Thymus (tissue), 11 donors: ENCODE results near the gene ARHGAP45. TPM values are rescaled to one million over a fixed set of nuclear protein-coding genes. Genes with fewer than 3 reads are reported as not detected.
"Not testable (repeated sequence)": the region's sequence is repeated elsewhere in the genome, so short reads cannot be mapped to it uniquely, and the experiment has no call there.

Experiments
- DNase-seq, 9 donors: peaks; one replicate each; pipeline ENCODE4 v3.0.0-alpha.2; 2013; ENCODE audit warnings: low spot score in 9 of 9, low read depth in 6 of 9, missing footprints in 1 of 9
- H3K27ac ChIP-seq, 2 donors: one replicate each; pipeline ENCODE4 v1.5.1; 2013; ENCODE audit warnings: control low read depth in 1 of 2, low read depth in 1 of 2, low read length in 1 of 2, mild to moderate bottlenecking in 1 of 2, moderate library complexity in 1 of 2
- H3K27me3 ChIP-seq, 2 donors: one replicate each; pipeline ENCODE4 v1.5.1; 2013; ENCODE audit warnings: low read length in 1 of 2; ENCODE audit not compliant: control insufficient read depth in 2 of 2, insufficient read depth in 1 of 2
- H3K36me3 ChIP-seq, 2 donors: one replicate each; pipeline ENCODE4 v1.5.1; 2013; ENCODE audit warnings: low read length in 1 of 2, mild to moderate bottlenecking in 1 of 2, moderate library complexity in 1 of 2; ENCODE audit not compliant: control insufficient read depth in 2 of 2, insufficient read depth in 2 of 2
- H3K4me1 ChIP-seq, 2 donors: one replicate each; pipeline ENCODE4 v1.5.1; 2013; ENCODE audit warnings: low read length in 2 of 2; ENCODE audit not compliant: control insufficient read depth in 2 of 2, insufficient read depth in 2 of 2
- H3K4me3 ChIP-seq, 2 donors: one replicate each; pipeline ENCODE4 v1.5.1; 2013; ENCODE audit warnings: low read length in 2 of 2, control low read depth in 1 of 2, mild to moderate bottlenecking in 1 of 2
- H3K9me3 ChIP-seq, 2 donors: one replicate each; pipeline ENCODE4 v1.5.1; 2013; ENCODE audit warnings: low read length in 1 of 2, mild to moderate bottlenecking in 1 of 2; ENCODE audit not compliant: control insufficient read depth in 2 of 2, insufficient read depth in 1 of 2
- WGBS: extraction: QIAGEN DNeasy Blood & Tissue Kit; methylation state at CpG from one replicate; pipeline ENCODE4 v1.1.7; 2013; 5-methylcytosine and 5-hydroxymethylcytosine counted together
- polyA plus RNA-seq: library from polyadenylated mRNA; stranded (reverse); fragments of 200-250 nt; gene quantifications from one replicate; pipeline ENCODE4 v1.2.3, GENCODE V29; 2013
- total RNA-seq: library from RNA; stranded (reverse); fragments of 120-200 nt; gene quantifications from one replicate; pipeline ENCODE4 v1.2.4, GENCODE V29; 2013
- donor health status: healthy.

ARHGAP45 gene
- total and polyA plus RNA-seq, 2 donors: 118 to 295 TPM

DNA sequence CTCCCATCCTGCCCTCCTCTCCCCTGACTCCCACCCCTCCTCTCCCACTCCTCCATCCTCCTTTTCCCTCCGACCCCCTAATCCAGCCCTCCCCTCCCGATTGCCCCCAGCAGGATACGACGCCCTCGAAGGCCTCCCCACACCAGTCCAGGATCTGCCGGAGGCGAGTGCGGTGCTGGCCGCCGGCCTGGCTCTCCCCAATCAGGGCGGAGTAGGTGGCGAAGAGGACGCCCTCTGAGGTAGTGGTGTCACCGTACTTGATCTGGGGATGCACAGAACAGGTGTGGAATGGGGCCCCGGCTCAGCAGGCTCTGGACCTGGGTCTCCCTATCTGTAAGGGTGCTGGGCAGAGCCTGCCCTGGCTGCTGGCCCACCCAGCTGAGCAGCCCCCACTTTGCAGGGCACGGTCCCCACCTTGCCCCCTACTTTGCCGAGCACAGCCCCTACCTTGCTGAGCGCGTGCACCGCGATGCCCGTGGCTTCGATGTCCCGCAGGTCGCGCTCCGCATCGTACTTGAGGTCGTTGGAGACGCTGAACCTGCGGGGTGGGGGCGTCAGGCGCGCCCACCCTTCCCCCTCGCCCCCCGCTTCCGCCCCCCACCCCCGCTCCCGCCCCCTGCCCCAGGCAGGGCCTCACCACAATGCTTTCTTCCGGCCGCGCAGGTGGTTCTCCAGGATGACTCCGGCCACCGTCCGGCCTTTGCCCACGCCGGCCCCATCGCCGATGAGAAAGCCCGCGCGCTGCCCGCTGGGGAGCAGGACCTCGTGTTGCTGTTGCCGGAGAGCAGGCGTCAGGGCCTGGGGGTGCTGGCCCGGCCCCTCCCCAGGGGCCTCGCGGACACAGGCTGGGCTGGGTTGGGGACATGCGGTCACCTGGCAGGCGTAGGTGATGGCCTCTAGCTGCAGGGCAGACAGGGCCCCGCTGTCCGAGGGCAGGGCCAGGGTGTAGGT is 55.3 kb downstream of the ARHGAP45 start:
- Histone ChIP-seq H3K9me3 (peaks cover 0 to 4% of the 10 kb centered on the region in 2 donors), H3K27me3 (no peaks in the 10 kb centered on the region), H3K4me3 (no peak overlapping the region), H3K4me1 (no peaks in the 10 kb centered on the region), H3K36me3 (peaks cover 71 to 94% of the 10 kb centered on the region in 2 donors), H3K27ac (no peak overlapping the region)
- DNase-seq: no peak
- 98% methylated on average over 63 of the region's 63 CpGs for WGBS

DNA sequence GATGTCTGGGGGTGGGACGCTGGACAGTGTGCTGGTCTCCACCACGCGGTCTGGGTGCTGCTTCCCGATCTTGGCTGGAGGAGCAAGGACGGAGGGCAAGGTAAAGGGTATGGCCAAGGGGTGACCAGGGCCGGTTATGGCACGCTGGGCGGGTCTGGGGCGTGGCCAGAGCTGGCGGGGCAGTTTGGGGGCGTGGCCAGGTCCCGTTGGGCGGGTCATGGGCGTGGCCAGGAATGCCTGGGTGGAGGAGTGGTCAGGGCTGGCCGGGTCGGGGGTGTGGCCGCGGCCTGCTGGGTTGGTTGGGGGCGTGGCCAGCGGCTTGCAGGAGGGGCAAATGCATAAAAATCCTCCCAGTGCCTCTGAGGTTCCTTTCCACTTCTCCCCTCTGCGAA is 56.0 kb downstream of the ARHGAP45 start:
- Histone ChIP-seq H3K27ac (no peak overlapping the region), H3K36me3 (peaks cover 69 to 94% of the 10 kb centered on the region in 2 donors), H3K4me3 (no peak overlapping the region), H3K9me3 (peaks cover 0 to 4% of the 10 kb centered on the region in 2 donors), H3K27me3 (no peaks in the 10 kb centered on the region), H3K4me1 (no peaks in the 10 kb centered on the region)
- WGBS: 93% methylated on average over 21 of the region's 21 CpGs
- no peak for DNase-seq

DNA sequence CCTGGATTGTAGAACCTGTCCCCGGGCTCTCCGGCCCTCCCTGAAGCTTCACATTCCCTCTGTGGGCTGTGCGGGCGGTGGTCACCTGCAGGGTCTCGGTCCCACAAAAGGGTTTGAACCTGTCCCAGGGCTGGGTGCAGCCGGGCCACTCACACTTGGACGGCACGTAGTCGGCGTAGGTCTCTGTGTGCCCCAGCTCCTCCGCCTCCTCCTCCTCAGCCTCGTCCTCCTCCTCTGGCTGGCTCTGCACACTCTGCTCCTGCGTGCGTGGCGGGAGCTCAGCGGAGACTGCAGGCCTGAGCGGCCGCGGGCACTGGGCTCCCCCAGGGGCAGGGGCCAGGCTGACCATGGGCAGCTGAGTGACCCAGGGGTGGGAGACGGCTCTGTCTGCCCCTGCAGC is 56.4 kb downstream of the ARHGAP45 start:
- no peak overlapping the region for H3K4me3 ChIP-seq
- H3K9me3 ChIP-seq: peaks cover 0 to 4% of the 10 kb centered on the region in 2 donors
- WGBS: 98% methylated on average over 20 of the region's 20 CpGs
- no peaks in the 10 kb centered on the region for H3K4me1 ChIP-seq
- no peak overlapping the region for H3K27ac ChIP-seq
- DNase-seq: no peak
- H3K36me3 ChIP-seq: peaks cover 70 to 90% of the 10 kb centered on the region in 2 donors
- H3K27me3 ChIP-seq: no peaks in the 10 kb centered on the region

DNA sequence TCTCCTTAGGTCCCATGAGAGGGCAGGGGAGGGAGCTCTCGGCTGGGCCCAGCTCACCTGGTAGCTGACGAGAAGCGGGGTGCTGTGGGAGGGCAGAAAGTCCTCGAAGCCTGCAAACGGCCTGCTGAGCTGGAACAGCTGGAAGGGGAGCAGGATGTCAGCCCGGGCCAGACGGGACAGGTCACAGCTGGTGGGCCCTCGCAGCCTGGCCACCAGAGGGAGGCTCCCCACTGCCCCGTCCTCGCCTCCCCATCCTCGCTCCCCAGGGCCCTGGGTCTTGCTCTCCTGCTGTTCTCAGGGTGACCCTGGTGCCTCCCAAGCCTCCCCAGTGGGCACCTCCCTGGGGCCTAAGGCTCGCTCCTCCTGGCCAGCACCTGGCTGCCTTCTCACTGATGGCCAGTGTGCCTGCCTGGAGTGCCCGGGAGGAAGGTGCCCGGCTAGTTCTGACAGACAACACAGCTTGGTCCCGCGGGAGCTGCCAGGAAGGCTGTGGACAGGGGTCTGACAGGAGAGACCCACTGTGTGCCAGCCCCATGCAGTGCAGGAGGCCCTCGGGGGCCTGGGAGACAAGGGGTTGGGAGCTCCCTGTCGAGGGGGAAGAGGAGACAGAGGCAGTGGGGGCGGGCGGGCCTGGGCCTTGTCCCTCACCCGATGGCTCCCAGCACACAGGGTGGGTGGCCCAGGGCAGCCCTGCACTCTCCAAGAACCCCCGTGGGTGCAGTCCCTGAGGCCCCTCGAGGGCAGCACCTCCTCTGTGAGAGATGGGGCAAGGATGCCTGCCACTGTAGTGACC is 57.1 kb downstream of the ARHGAP45 start:
- no peak for DNase-seq
- H3K9me3 ChIP-seq: peaks cover 0 to 4% of the 10 kb centered on the region in 2 donors
- no peaks in the 10 kb centered on the region for H3K4me1 ChIP-seq
- peaks cover 66 to 83% of the 10 kb centered on the region in 2 donors for H3K36me3 ChIP-seq
- H3K27me3 ChIP-seq: no peaks in the 10 kb centered on the region
- over 99% methylated on average over 23 of the region's 23 CpGs for WGBS
- H3K4me3 ChIP-seq: no peak overlapping the region
- no peak overlapping the region for H3K27ac ChIP-seq

DNA sequence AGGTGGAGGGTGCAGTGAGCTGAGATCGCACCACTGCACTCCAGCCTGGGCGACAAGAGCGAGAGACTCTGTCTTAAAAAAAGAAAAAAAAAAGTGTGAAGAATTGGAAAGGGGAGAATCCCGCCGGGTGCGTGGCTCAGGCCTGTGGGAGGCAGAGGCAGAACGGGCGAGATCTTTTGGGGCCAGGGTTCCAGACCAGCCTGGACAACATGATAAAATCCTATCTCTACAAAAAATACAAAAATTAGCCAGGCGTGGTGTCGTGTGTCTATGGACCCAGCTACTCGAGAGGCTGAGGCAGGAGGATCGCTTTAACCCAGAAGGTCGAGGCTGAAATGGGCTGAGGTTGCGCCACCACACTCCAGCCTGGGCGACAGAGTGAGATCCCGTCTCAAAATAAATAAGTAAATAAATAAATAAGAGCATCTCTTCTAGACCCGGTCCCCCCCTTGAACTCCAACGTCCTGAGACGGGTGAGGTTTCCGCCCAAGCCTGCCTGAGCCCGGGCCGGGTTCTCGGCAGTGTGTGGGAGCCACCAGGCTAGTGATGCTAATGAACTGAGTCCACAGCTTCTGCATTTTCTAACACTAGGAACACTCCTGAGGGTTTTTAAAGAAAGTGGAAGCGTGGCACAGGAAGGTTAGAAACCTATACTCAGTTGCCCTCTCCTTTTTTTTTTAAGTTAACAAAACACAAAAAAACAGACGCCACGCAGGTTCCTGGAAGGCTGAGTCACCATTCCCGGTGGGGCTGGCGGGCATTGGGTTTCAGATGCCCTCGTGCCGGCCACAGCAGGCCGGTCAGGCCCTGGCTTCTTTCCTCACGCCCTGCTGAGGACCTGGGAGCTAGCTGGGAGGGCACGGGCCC is 58.9 kb downstream of the ARHGAP45 start:
- Histone ChIP-seq H3K27me3 (peaks cover 0 to 6% of the 10 kb centered on the region in 2 donors), H3K4me3 (no peak overlapping the region), H3K27ac (no peak overlapping the region), H3K9me3 (peaks cover 0 to 4% of the 10 kb centered on the region in 2 donors), H3K4me1 (peaks cover 0 to 5% of the 10 kb centered on the region in 2 donors), H3K36me3 (peaks cover 52 to 75% of the 10 kb centered on the region in 2 donors)
- 97% methylated on average over 33 of the region's 33 CpGs for WGBS
- no peak for DNase-seq

DNA sequence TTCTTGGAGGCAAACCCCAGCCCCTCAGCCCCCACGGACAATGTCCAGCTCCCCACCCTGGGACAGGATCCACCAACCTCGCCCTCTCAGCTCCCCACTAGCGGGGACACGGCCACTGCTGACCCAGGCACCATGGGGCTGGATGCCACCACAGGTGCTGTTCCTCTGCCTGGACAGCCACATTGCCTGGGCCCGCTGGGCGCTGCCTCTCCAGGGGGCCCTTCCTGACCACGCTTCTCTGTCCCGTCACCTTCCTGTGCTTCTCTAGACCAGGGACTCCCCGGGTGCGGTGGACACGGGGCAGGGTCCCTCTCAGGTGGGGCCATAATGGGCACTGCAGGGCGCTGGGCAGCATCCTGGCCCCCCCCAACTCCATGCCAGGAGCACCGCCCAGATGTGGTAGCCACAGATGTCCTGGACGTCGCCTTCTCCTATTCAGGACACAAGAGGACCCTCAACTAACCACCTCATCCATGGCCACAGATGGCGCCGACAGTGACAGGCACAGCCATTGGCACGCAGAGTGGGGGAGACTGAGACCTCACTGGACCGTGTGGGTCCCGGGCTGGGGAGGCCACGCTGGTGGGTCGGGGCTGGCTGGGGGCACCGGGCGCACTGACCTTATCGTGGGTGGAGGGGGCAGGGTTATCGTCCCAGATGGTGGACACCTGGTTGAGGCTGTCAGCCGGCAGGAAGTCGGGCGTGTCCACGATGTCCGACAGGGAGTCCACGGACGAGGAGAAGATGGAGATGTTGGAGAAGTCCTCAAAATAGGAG is 60.2 kb downstream of the ARHGAP45 start:
- no peak overlapping the region for H3K27ac ChIP-seq
- peaks cover 4 to 19% of the 10 kb centered on the region in 2 donors for H3K27me3 ChIP-seq
- WGBS: 98% methylated on average over 33 of the region's 33 CpGs
- peaks cover 0 to 11% of the 10 kb centered on the region in 2 donors for H3K9me3 ChIP-seq
- no peak overlapping the region for H3K4me3 ChIP-seq
- H3K4me1 ChIP-seq: peaks cover 3 to 18% of the 10 kb centered on the region in 2 donors
- H3K36me3 ChIP-seq: peaks cover 40 to 62% of the 10 kb centered on the region in 2 donors
- DNase-seq: no peak

DNA sequence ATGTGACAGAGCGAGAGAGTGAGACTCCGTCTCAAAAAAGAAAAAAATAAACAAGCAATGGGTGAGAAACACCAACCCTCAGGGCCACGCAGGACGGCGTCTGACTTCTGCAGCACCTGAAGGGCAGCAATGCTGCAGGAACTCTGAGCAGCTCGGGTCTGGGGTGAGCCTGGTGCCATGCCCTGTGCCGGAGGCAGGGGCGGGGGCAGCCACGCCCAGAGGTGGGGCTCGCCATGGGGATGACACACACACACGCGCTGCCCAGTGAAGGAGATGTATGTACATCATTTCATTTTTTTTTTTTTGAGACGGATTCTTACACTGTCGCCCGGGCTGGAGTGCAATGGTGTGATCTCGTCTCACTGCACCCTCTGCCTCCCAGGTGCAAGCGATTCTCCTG is 61.1 kb downstream of the ARHGAP45 start:
- H3K27me3 ChIP-seq: peaks cover 6 to 28% of the 10 kb centered on the region in 2 donors
- WGBS: 98% methylated on average over 17 of the region's 17 CpGs
- H3K4me1 ChIP-seq: peaks cover 9 to 27% of the 10 kb centered on the region in 2 donors
- no peak overlapping the region for H3K27ac ChIP-seq
- no peak for DNase-seq
- no peak overlapping the region for H3K4me3 ChIP-seq
- H3K9me3 ChIP-seq: peaks cover 0 to 14% of the 10 kb centered on the region in 2 donors
- peaks cover 33 to 52% of the 10 kb centered on the region in 2 donors for H3K36me3 ChIP-seq

DNA sequence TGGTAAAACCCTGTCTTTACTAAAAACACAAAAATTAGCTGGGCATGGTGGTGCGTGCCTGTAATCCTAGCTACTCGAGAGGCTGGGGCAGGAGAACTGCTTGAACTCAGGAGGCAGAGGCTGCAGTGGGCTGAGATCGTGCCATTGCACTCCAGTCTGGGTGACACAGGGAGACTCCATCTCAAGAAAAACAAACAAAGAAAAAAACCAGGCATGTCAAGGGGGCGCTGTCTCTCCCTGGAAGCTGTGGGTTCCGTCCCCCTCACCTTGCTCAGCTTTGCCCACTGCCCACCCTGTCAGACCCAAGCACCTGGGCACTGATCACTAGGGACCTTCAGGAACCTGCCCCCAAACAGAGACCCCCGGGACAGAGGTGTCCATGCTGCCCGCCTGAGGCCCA is 62.1 kb downstream of the ARHGAP45 start:
- Histone ChIP-seq H3K27me3 (peaks cover 10 to 38% of the 10 kb centered on the region in 2 donors), H3K4me1 (peaks cover 14 to 35% of the 10 kb centered on the region in 2 donors), H3K36me3 (peaks cover 24 to 48% of the 10 kb centered on the region in 2 donors), H3K9me3 (peaks cover 0 to 18% of the 10 kb centered on the region in 2 donors)
- H3K27ac ChIP-seq, H3K4me3 ChIP-seq, DNase-seq: not testable (repeated sequence)
- 98% methylated on average over 7 of the region's 7 CpGs for WGBS
